ENCODE data around the gene DOCK9. TPM values are rescaled to one million over a fixed set of nuclear protein-coding genes. Genes with fewer than 3 reads are reported as not detected.

DOCK9 gene
- total RNA-seq, 4 donors from 2014 or later: 31.4 to 46.7 (median 45.6) TPM

GRCh38 chr13:98837896-98838295 lies 140.0 kb downstream of the DOCK9 start:
- in situ Hi-C loops (cut with MboI; ENCODE audit: low sequenced_read_pairs in 4 of 4): loop anchor here in 2 of 4 donors (10.0 kb wide), 1 partner anchor 197 kb away; no protein-coding TSS in a partner anchor
- Histone ChIP-seq H3K36me3 (no peaks in the 10 kb centered on the region), H3K27me3 (no peaks in the 10 kb centered on the region), H3K4me1 (no peaks in the 10 kb centered on the region), H3K4me3 (no peak overlapping the region), H3K27ac (no peak overlapping the region), H3K9me3 (no peaks in the 10 kb centered on the region)
- no peak for TF ChIP-seq POLR2A (IDR thresholded peaks at IDR 0.05)
- no peak for DNase-seq
- intact Hi-C loops (cut with DNase I; ENCODE audit: low total_unique reads): no loop called here
- ATAC-seq: no peak

- Histone ChIP-seq H3K36me3 (peaks cover 0 to 3% of the 10 kb centered on the region in 2 donors), H3K27me3 (no peaks in the 10 kb centered on the region), H3K9me3 (no peaks in the 10 kb centered on the region), H3K27ac (no peak overlapping the region), H3K4me1 (no peaks in the 10 kb centered on the region), H3K4me3 (no peak overlapping the region)
- TF ChIP-seq CTCF (IDR thresholded peaks at IDR 0.05 in 4 of 5, conservative IDR thresholded peaks at IDR 0.05 in 1 of 5) (no peak), POLR2A (IDR thresholded peaks at IDR 0.05) (no peak)
- DNase-seq: no peak
- in situ Hi-C loops (cut with MboI; ENCODE audit: low sequenced_read_pairs in 4 of 4): loop anchor here in 2 of 4 donors (10.0 kb wide), 1 partner anchor 200 kb away; no protein-coding TSS in a partner anchor
- no peak for ATAC-seq
- intact Hi-C loops (cut with DNase I; ENCODE audit: low total_unique reads): no loop called here
Observed at GRCh38 chr13:98835156-98835555, 142.7 kb downstream of the DOCK9 start.

GRCh38 chr13:98834254-98834960 lies 143.5 kb downstream of the DOCK9 start:
- no peak for DNase-seq
- intact Hi-C loops (cut with DNase I; ENCODE audit: low total_unique reads): no loop called here
- Histone ChIP-seq H3K36me3 (peaks cover 0 to 11% of the 10 kb centered on the region in 2 donors), H3K4me3 (no peak overlapping the region), H3K9me3 (no peaks in the 10 kb centered on the region), H3K27me3 (no peaks in the 10 kb centered on the region), H3K4me1 (no peaks in the 10 kb centered on the region), H3K27ac (no peak overlapping the region)
- no peak for ATAC-seq
- no peak for TF ChIP-seq POLR2A (IDR thresholded peaks at IDR 0.05)
- TF ChIP-seq CTCF (IDR thresholded peaks at IDR 0.05 in 4 of 5, conservative IDR thresholded peaks at IDR 0.05 in 1 of 5): no peak
- in situ Hi-C loops (cut with MboI; ENCODE audit: low sequenced_read_pairs in 4 of 4): loop anchor here in 2 of 4 donors (10.0 kb wide), 1 partner anchor 200 kb away; no protein-coding TSS in a partner anchor

- peaks cover 0 to 3% of the 10 kb centered on the region in 2 donors for H3K4me1 ChIP-seq
- H3K27me3 ChIP-seq: no peaks in the 10 kb centered on the region
- TF ChIP-seq CTCF (IDR thresholded peaks at IDR 0.05 in 4 of 5, conservative IDR thresholded peaks at IDR 0.05 in 1 of 5): no peak
- TF ChIP-seq POLR2A (IDR thresholded peaks at IDR 0.05): no peak
- H3K9me3 ChIP-seq: no peaks in the 10 kb centered on the region
- H3K27ac ChIP-seq: no peak overlapping the region
- no peak overlapping the region for H3K4me3 ChIP-seq
- DNase-seq (no peak), ATAC-seq (no peak)
- H3K36me3 ChIP-seq: peaks cover 0 to 24% of the 10 kb centered on the region in 2 donors
- in situ Hi-C loops (cut with MboI; ENCODE audit: low sequenced_read_pairs in 4 of 4): loop anchor here in 2 of 4 donors (10.0 kb wide), 1 partner anchor 204 kb away; no protein-coding TSS in a partner anchor
- intact Hi-C loops (cut with DNase I; ENCODE audit: low total_unique reads): no loop called here
Observed at GRCh38 chr13:98831236-98831635, 146.6 kb downstream of the DOCK9 start.

- no peak for DNase-seq
- intact Hi-C loops (cut with DNase I; ENCODE audit: low total_unique reads): no loop called here
- Histone ChIP-seq H3K4me3 (no peak overlapping the region), H3K4me1 (peaks cover 0 to 6% of the 10 kb centered on the region in 2 donors), H3K27me3 (no peaks in the 10 kb centered on the region), H3K36me3 (peaks cover 0 to 24% of the 10 kb centered on the region in 2 donors), H3K27ac (no peak overlapping the region), H3K9me3 (no peaks in the 10 kb centered on the region)
- in situ Hi-C loops (cut with MboI; ENCODE audit: low sequenced_read_pairs in 4 of 4): no loop called here
- no peak for ATAC-seq
- no peak for TF ChIP-seq CTCF (IDR thresholded peaks at IDR 0.05 in 4 of 5, conservative IDR thresholded peaks at IDR 0.05 in 1 of 5)
Observed at GRCh38 chr13:98829541-98829940, 148.3 kb downstream of the DOCK9 start.

All from gastrocnemius medialis (tissue), 4 donors.